GM18951 (cell line): ENCODE results near the gene ERV3-1.

Experiments used
- POLR2A ChIP-seq: IDR thresholded peaks from 4 replicates; pipeline ENCODE4 v1.6.1; 2011; ENCODE audit warnings: mild to moderate bottlenecking; ENCODE audit not compliant: insufficient read length, insufficient read depth; ENCODE audit errors: extremely low read depth
- in situ Hi-C: fragments of 300-500 bp; cut with MboI; formaldehyde crosslinking; loops from one replicate; pipeline ENCODE4 v1.12.0; 2022; ENCODE audit warnings: low sequenced_read_pairs, mixed read lengths, inconsistent platforms; ENCODE audit not compliant: unreplicated experiment

The ERV3-1 gene

GRCh38 chr7:65004575-65004974 is 1.9 kb downstream of the ERV3-1 start:
- no peak for TF ChIP-seq POLR2A
- in situ Hi-C loops = no loop called here

GRCh38 chr7:65002972-65003585 is 3.4 kb downstream of the ERV3-1 start:
- no peak for TF ChIP-seq POLR2A
- in situ Hi-C loops = no loop called here

- in situ Hi-C loops = no loop called here
- no peak for TF ChIP-seq POLR2A
These were observed 5.1 kb downstream of the ERV3-1 start for GRCh38 chr7:65001291-65001814.

GRCh38 chr7:64999165-65000004 is 7.1 kb downstream of the ERV3-1 start:
- in situ Hi-C loops = no loop called here
- TF ChIP-seq POLR2A = no peak

GRCh38 chr7:64998865-64999164 is 7.7 kb downstream of the ERV3-1 start:
- in situ Hi-C loops = no loop called here
- TF ChIP-seq POLR2A = no peak

GRCh38 chr7:64997927-64998391 is 8.5 kb downstream of the ERV3-1 start:
- in situ Hi-C loops = no loop called here

GRCh38 chr7:64997164-64997908 is 9.2 kb downstream of the ERV3-1 start:
- TF ChIP-seq POLR2A = no peak
- in situ Hi-C loops = no loop called here

More at GRCh38 chr7:64997927-64998391, 8.5 kb downstream of the ERV3-1 start:
- TF ChIP-seq POLR2A = no peak

GRCh38 chr7:64996305-64996704 is 10.2 kb downstream of the ERV3-1 start:
- in situ Hi-C loops = no loop called here
- no peak for TF ChIP-seq POLR2A

- in situ Hi-C loops = no loop called here
- TF ChIP-seq POLR2A = no peak
These were observed 12.6 kb downstream of the ERV3-1 start for GRCh38 chr7:64993901-64994300.

GRCh38 chr7:64992971-64993370 is 13.5 kb downstream of the ERV3-1 start:
- no peak for TF ChIP-seq POLR2A
- in situ Hi-C loops = no loop called here

GRCh38 chr7:64990936-64991335 is 15.6 kb downstream of the ERV3-1 start, which contains the start of gene ZNF117:
Gene ZNF117, minus strand, starts transcription at chr7:64991036.
- in situ Hi-C loops = no loop called here

GRCh38 chr7:64990216-64990615 is 16.3 kb downstream of the ERV3-1 start:
- no peak for TF ChIP-seq POLR2A
- in situ Hi-C loops = no loop called here

More at GRCh38 chr7:64990936-64991335, 15.6 kb downstream of the ERV3-1 start, which contains the start of gene ZNF117:
- TF ChIP-seq POLR2A = no peak

GRCh38 chr7:64978497-64979203 is 27.8 kb downstream of the ERV3-1 start:
- in situ Hi-C loops = no loop called here
- no peak for TF ChIP-seq POLR2A

- TF ChIP-seq POLR2A = no peak
- in situ Hi-C loops = no loop called here
These were observed 40.9 kb downstream of the ERV3-1 start for GRCh38 chr7:64965594-64965993.
